ENCODE data around the gene LTBP4.
"Not testable (repeated sequence)": the region's sequence is repeated elsewhere in the genome, so short reads cannot be mapped to it uniquely, and the experiment has no call there.

The LTBP4 gene

GRCh38 chr19:40612831-40613689, 11.9 kb downstream of the LTBP4 start:
- peak; percentile 82 for DNase-seq

GRCh38 chr19:40613690-40614621, 12.8 kb downstream of the LTBP4 start:
- DNase-seq: peak; percentile 91

GRCh38 chr19:40614622-40615411, 13.6 kb downstream of the LTBP4 start:
- DNase-seq: peak; percentile 99

- DNase-seq: no peak
Observed at GRCh38 chr19:40616178-40616577, 15.0 kb downstream of the LTBP4 start.

- no peak for DNase-seq
Observed at GRCh38 chr19:40616941-40617340, 15.8 kb downstream of the LTBP4 start.

GRCh38 chr19:40617961-40618360, 16.8 kb downstream of the LTBP4 start:
- no peak for DNase-seq

- DNase-seq: no peak
Observed at GRCh38 chr19:40619333-40620160, 18.4 kb downstream of the LTBP4 start.

GRCh38 chr19:40620161-40620485, 19.0 kb downstream of the LTBP4 start:
- DNase-seq: no peak

- DNase-seq: no peak
Observed at GRCh38 chr19:40621283-40621682, 20.1 kb downstream of the LTBP4 start.

- no peak for DNase-seq
Observed at GRCh38 chr19:40621966-40622772, 21.0 kb downstream of the LTBP4 start.

GRCh38 chr19:40622773-40623075, 21.6 kb downstream of the LTBP4 start:
- DNase-seq: no peak

GRCh38 chr19:40623403-40624251, 22.5 kb downstream of the LTBP4 start:
- no peak for DNase-seq

GRCh38 chr19:40624369-40625153, 23.4 kb downstream of the LTBP4 start:
- DNase-seq: not testable (repeated sequence)

- no peak for DNase-seq
Observed at GRCh38 chr19:40625406-40626120, 24.4 kb downstream of the LTBP4 start.

- DNase-seq: no peak
Observed at GRCh38 chr19:40626918-40627317, 25.7 kb downstream of the LTBP4 start.

- DNase-seq: no peak
Observed at GRCh38 chr19:40627486-40628279, 26.5 kb downstream of the LTBP4 start.

GRCh38 chr19:40629346-40629745, 28.2 kb downstream of the LTBP4 start:
- DNase-seq: no peak

- DNase-seq: no peak
Observed at GRCh38 chr19:40630571-40631160, 29.5 kb downstream of the LTBP4 start.
